Thoracic aorta (tissue), 2 donors: ENCODE data around the gene TMEM52. TPM values are rescaled to one million over a fixed set of nuclear protein-coding genes. Genes with fewer than 3 reads are reported as not detected.

Experiments
- ATAC-seq: fragments of 150-250 bp; one replicate; pipeline ENCODE4 v1.8.0; 2017; ENCODE audit warnings: low read depth; ENCODE audit not compliant: insufficient number of reproducible peaks, low FRiP score
- DNase-seq: peaks from one replicate; pipeline ENCODE4 v3.0.0-alpha.2; 2020; ENCODE audit warnings: low spot score
- H3K27ac ChIP-seq, 2 donors: fragments of 200-600 bp; sonication (generic); 1 replicate in 1 of 2; 2 replicates in 1 of 2; pipeline ENCODE4 v1.5.1; 2016; ENCODE audit warnings: mild to moderate bottlenecking in 2 of 2, moderate library complexity in 2 of 2
- H3K27me3 ChIP-seq: fragments of 200-600 bp; sonication (generic); replicated peaks from 2 replicates; pipeline ENCODE4 v1.6.0; 2016; ENCODE audit warnings: mild to moderate bottlenecking; ENCODE audit not compliant: insufficient read depth
- H3K36me3 ChIP-seq: fragments of 200-600 bp; sonication (generic); one replicate; pipeline ENCODE4 v1.5.1; 2016
- H3K4me1 ChIP-seq, 2 donors: fragments of 200-600 bp; sonication (generic); 1 replicate in 1 of 2; 2 replicates in 1 of 2; pipeline versions ENCODE4 v1.5.1 to v1.6.0; 2016; ENCODE audit warnings: low read depth in 2 of 2, mild to moderate bottlenecking in 1 of 2; ENCODE audit not compliant: control insufficient read depth in 1 of 2
- H3K4me3 ChIP-seq: fragments of 200-600 bp; sonication (generic); 2 replicates; pipeline ENCODE4 v1.5.1; 2016; ENCODE audit warnings: mild to moderate bottlenecking
- H3K9me3 ChIP-seq: fragments of 200-600 bp; sonication (generic); 2 replicates; pipeline ENCODE4 v1.5.1; 2016
- CTCF ChIP-seq: fragments of 200-600 bp; sonication (generic); IDR thresholded peaks from one replicate; pipeline ENCODE4 v1.5.1; 2019; ENCODE audit warnings: antibody characterized with exemption
- total RNA-seq, 2 donors: library from RNA; depleted of rRNA; stranded (reverse); fragments of >200 nt; gene quantifications; one replicate each; pipeline versions ENCODE4 v1.1.0 to v1.2.3, GENCODE V29; 2016

Gene TMEM52
- total RNA-seq, 2 donors from 2014 or later: not detected

- Histone ChIP-seq H3K4me1 (peaks cover 0 to 10% of the 10 kb centered on the region in 2 donors), H3K36me3 (no peaks in the 10 kb centered on the region), H3K27ac (no peak overlapping the region), H3K9me3 (no peaks in the 10 kb centered on the region), H3K27me3 (no peaks in the 10 kb centered on the region), H3K4me3 (no peak overlapping the region)
- TF ChIP-seq CTCF: no peak
- DNase-seq: no peak
- ATAC-seq: no peak
These were observed 1.6 kb downstream of the TMEM52 start for GRCh38 chr1:1917304-1917976.

- Histone ChIP-seq H3K4me1 (peaks cover 0 to 10% of the 10 kb centered on the region in 2 donors), H3K36me3 (no peaks in the 10 kb centered on the region), H3K27me3 (no peaks in the 10 kb centered on the region), H3K27ac (no peak overlapping the region), H3K9me3 (no peaks in the 10 kb centered on the region), H3K4me3 (no peak overlapping the region)
- DNase-seq (no peak), ATAC-seq (no peak)
- no peak for TF ChIP-seq CTCF
These were observed 2.2 kb downstream of the TMEM52 start for GRCh38 chr1:1916851-1917251.

GRCh38 chr1:1915911-1916840 is 2.9 kb downstream of the TMEM52 start:
- no peak for TF ChIP-seq CTCF
- no peak for ATAC-seq
- no peak overlapping the region for H3K4me3 ChIP-seq
- no peaks in the 10 kb centered on the region for H3K9me3 ChIP-seq
- H3K36me3 ChIP-seq: no peaks in the 10 kb centered on the region
- no peak overlapping the region for H3K27ac ChIP-seq
- peaks cover 0 to 10% of the 10 kb centered on the region in 2 donors for H3K4me1 ChIP-seq
- DNase-seq: no peak
- H3K27me3 ChIP-seq: no peaks in the 10 kb centered on the region

- Histone ChIP-seq H3K27me3 (no peaks in the 10 kb centered on the region), H3K4me1 (peaks cover 0 to 13% of the 10 kb centered on the region in 2 donors), H3K27ac (no peak within 1 kb of the TSS), H3K4me3 (no peak within 1 kb of the TSS), H3K36me3 (no peaks in the 10 kb centered on the region), H3K9me3 (no peaks in the 10 kb centered on the region)
- DNase-seq (no peak), ATAC-seq (no peak)
- no peak for TF ChIP-seq CTCF
These were observed 3.9 kb downstream of the TMEM52 start, which contains the start of gene CALML6 for GRCh38 chr1:1914971-1915692. CALML6 (plus strand) TSS chr1:1915260; CDS start chr1:1915281, 21 bp downstream.
